Fibroblast of the aortic adventitia (primary cell): Measurements from ENCODE around the gene QPRT. TPM values are rescaled to one million over a fixed set of nuclear protein-coding genes. Genes with fewer than 3 reads are reported as not detected.
"Not testable (repeated sequence)": the region's sequence is repeated elsewhere in the genome, so short reads cannot be mapped to it uniquely, and the experiment has no call there.

ENCODE experiments used
- DNase-seq: peaks from one replicate; pipeline ENCODE4 v3.0.0-alpha.2; 2010; ENCODE audit warnings: low read depth
- H3K4me3 ChIP-seq: 2 replicates; pipeline ENCODE4 v1.5.1; 2011; ENCODE audit warnings: low read depth, mild to moderate bottlenecking, control low read depth, low read length, moderate library complexity
- CTCF ChIP-seq: IDR thresholded peaks from 2 replicates; pipeline ENCODE4 v1.5.1; 2011; ENCODE audit warnings: mild to moderate bottlenecking, low read length, control low read depth, inconsistent platforms; ENCODE audit not compliant: insufficient read depth
- total RNA-seq: library from RNA; depleted of rRNA; stranded (reverse); fragments of >200 nt; gene quantifications from 2 replicates; pipeline ENCODE4 v1.2.3, GENCODE V29; 2012; ENCODE audit warnings: low replicate concordance

QPRT gene
- total RNA-seq, 1 donor, result 7.4 TPM

- TF ChIP-seq CTCF, result no peak
- H3K4me3 ChIP-seq, result no peak overlapping the region
- DNase-seq, result no peak
Measured at GRCh38 chr16:29726845-29727377, 47.9 kb downstream of the QPRT start.

GRCh38 chr16:29727452-29727851 lies 48.5 kb downstream of the QPRT start:
- no peak for DNase-seq
- TF ChIP-seq CTCF, result no peak
- H3K4me3 ChIP-seq, result no peak overlapping the region

DNA sequence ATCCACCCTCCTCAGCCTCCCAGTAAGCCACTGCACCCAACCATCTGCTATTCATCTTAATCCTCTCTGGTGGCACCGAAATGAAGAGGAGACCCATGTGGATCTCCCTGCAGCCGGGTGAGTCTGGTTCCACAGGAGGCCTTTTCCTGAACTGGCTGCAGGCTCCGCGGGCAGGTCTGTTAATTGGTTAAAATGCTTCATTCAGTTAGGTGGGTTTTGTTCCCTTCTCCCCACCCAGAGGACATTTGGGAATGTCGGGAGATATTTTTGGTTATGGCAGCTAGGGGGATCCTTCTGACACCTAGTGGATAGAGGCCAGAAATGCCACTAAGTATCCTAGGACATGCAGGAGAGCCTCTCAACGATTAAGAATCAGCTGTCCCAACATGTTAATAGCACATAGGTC lies 50.1 kb downstream of the QPRT start:
- peak; percentile 55 for DNase-seq
- peak; percentile 69 for TF ChIP-seq CTCF
- H3K4me3 ChIP-seq, result no peak overlapping the region

DNA sequence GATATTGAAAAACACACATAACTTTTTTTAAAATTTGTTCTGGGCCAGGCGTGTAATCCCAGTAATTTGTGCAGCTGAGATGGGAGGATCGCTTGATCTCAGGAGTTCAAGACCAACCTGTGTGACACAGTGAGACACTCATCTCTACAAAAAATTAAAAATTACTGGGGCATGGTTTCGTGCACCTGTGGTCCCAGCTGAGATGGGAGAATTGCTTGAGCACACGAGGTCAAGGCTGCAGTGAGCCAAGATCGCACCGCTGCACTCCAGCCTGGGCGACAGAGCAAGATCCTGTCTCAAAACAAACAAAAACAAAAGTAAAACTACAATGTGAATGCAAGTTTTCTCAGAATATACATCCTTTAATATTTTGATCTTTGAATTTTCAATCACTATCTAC lies 51.7 kb downstream of the QPRT start:
- no peak for DNase-seq
- TF ChIP-seq CTCF, result no peak

GRCh38 chr16:29731768-29732601 lies 53.0 kb downstream of the QPRT start:
- H3K4me3 ChIP-seq, DNase-seq: not testable (repeated sequence)

More for the DNA sequence above, 51.7 kb downstream of the QPRT start:
- no peak overlapping the region for H3K4me3 ChIP-seq

- DNase-seq, result no peak
- H3K4me3 ChIP-seq, result no peak overlapping the region
- no peak for TF ChIP-seq CTCF
Measured at GRCh38 chr16:29734786-29735185, 55.8 kb downstream of the QPRT start.

DNA sequence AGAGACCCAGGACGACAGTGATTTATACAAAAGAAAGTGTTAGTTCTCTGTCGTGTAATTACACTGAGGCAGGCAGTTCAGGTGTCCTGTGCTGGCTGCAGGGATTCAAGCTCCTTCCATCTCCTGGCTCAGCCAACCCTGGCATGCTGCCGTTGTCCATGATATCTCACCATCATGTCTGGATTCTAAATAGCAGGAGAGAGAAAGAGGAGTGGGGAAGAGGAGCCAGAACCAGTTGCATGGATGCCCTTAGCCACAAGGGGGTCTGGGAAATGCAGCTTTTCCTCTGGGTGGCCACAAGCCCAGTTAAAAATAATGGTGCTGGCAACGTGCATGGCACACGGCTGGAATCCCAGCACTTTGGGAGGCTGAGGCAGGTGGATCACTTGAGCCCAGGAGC lies 57.1 kb downstream of the QPRT start:
- peak; percentile 22 for TF ChIP-seq CTCF
- H3K4me3 ChIP-seq, result no peak overlapping the region
- DNase-seq, result no peak
